GM21390 (cell line): ENCODE results near the gene CTDSPL.
"Not testable (repeated sequence)": the region's sequence is repeated elsewhere in the genome, so short reads cannot be mapped to it uniquely, and the experiment has no call there.

Source experiments
- ATAC-seq: cut with Tn5 transposase; IDR thresholded peaks from one replicate; pipeline ENCODE4 v1.9.1; 2021; ENCODE audit not compliant: unreplicated experiment

Gene CTDSPL

DNA sequence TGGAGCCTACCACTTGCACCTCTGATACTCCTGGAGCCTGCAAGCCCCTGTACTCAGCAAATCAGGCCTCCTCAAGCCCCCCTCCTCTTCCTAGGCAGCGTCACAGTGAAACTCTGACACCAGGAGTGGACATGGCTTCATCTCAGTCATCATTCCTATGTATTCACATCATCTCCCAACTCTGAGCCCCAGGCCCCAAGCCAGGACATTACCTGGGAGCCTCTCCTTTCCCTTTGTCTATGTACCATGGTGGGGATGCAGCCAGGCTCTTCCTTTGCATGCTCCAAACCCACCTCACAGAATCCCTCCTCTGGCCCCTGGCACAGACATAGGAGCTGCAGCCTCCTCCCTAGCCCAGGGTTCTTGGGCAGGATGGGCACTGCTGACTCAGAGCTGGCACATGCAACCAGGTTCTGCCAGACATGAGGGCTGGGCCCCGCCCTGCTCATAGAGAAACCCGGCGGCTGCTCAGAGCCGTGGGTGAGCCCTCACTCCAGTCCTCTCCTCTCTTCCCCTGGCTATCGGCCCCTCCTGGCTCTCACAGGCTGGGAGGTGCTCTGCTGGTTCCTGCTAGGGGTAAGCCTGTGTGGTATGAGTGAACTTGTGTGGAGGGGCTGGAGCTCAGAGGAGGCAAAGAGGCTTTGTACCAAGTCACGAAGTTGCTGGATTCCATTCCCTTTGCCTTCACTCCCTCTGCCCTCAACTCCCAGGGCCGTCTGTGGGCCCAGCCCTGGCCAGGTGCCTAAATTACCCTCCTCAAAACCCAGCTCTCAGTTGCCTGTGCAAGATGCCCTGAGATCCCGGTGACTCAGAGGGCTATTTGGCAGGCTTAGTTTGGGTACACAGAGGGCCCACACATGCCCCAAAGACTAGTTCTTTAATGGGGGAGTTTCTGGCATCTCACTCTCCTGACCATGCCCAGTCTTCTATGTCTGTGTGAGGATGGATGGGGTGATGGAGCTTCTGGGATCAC lies 169.6 kb downstream of the CTDSPL start:
- no peak for ATAC-seq

DNA sequence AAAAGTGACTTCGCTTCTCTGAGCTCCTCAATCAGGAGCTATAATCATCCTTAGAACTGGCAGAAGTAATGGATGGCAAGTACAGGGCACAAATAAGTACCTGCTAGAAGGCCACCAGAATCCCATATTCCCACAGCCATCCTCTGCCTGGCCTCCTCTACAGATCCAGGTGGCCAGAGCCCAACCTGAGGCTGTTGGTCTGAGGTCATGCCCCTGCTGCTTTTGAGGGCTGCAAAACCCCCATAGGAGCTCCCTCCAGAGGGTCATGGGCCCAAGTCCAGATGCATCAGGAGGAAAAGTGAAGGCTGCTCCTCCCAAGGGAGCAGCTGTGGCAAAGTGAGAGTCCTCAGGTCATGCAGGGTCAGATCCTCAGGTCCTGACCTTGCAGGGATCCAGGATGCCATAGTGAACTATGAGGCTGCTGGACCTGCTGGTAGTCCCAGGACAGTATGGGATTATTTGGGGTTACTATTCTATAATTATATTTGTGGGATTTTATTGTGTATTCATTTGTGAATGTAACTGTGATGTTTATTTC lies 170.7 kb downstream of the CTDSPL start:
- no peak for ATAC-seq

DNA sequence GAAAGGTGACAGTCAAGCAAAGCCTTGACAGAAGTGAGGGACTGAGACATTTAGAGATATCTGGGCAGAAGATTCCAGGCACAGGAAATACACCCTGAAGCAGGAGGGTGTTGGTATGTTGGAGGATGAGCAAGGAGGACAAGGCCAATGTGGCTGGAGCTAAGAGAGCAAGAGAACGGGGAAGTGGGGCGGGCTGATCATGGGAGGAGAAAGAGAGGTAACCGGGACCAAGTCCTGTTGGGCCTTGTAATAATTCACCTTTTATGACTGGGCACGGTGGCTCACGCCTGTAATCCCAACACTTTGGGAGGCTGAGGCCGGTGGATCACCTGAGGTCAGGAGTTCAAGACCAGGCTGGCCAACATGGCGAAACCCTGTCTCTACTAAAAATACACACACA lies 171.9 kb downstream of the CTDSPL start:
- ATAC-seq = not testable (repeated sequence)
